HG02970 (cell line): ENCODE measurements around the gene MRAS.

Experiments
- ATAC-seq: cut with Tn5 transposase; IDR thresholded peaks from one replicate; pipeline ENCODE4 v1.9.1; 2021; ENCODE audit warnings: mild to moderate bottlenecking, moderate library complexity, moderate number of reproducible peaks; ENCODE audit not compliant: unreplicated experiment, low FRiP score

MRAS gene

GRCh38 chr3:138338811-138339210 lies 9.6 kb upstream of the MRAS start:
- no peak for ATAC-seq

- no peak for ATAC-seq
Observed at GRCh38 chr3:138340511-138340910, 7.9 kb upstream of the MRAS start.

- no peak for ATAC-seq
Observed at GRCh38 chr3:138344754-138345153, 3.6 kb upstream of the MRAS start.

GRCh38 chr3:138348754-138349739 lies 668 bp downstream of the MRAS start:
- ATAC-seq = no peak

GRCh38 chr3:138349926-138350665 lies 1.7 kb downstream of the MRAS start:
- ATAC-seq = no peak

GRCh38 chr3:138351151-138351550 lies 2.8 kb downstream of the MRAS start:
- ATAC-seq = no peak

- no peak for ATAC-seq
Observed at GRCh38 chr3:138351916-138352550, 3.7 kb downstream of the MRAS start.

- ATAC-seq = no peak
Observed at GRCh38 chr3:138354376-138354775, 6.0 kb downstream of the MRAS start.

GRCh38 chr3:138355071-138355470 lies 6.7 kb downstream of the MRAS start:
- no peak for ATAC-seq

GRCh38 chr3:138356730-138357405 lies 8.5 kb downstream of the MRAS start:
- no peak for ATAC-seq

- ATAC-seq = no peak
Observed at GRCh38 chr3:138359148-138359918, 11.0 kb downstream of the MRAS start.

- no peak for ATAC-seq
Observed at GRCh38 chr3:138359919-138360868, 11.8 kb downstream of the MRAS start.

- ATAC-seq = no peak
Observed at GRCh38 chr3:138360869-138361525, 12.6 kb downstream of the MRAS start.

- ATAC-seq = no peak
Observed at GRCh38 chr3:138361561-138361971, 13.2 kb downstream of the MRAS start.

- ATAC-seq = no peak
Observed at GRCh38 chr3:138362538-138362937, 14.2 kb downstream of the MRAS start.

- no peak for ATAC-seq
Observed at GRCh38 chr3:138363322-138363721, 14.9 kb downstream of the MRAS start.

GRCh38 chr3:138364356-138365252 lies 16.2 kb downstream of the MRAS start:
- ATAC-seq = no peak
